NCI-H1092 treated with DMSO at 0.1 percent for 48 hours (cell line): ENCODE measurements around the gene HVCN1.
"Not testable (repeated sequence)": the region's sequence is repeated elsewhere in the genome, so short reads cannot be mapped to it uniquely, and the experiment has no call there.

ENCODE experiments used
- DNase-seq: peaks from one replicate; lab custom pipeline; 2025; lab: John Stamatoyannopoulos, UW

HVCN1 gene

GRCh38 chr12:110688446-110689280 lies at the start of gene HVCN1:
Gene HVCN1, minus strand, starts transcription at chr12:110689115. Its CDS starts 5,870 bp downstream, at chr12:110683245.
- no peak for DNase-seq

DNA sequence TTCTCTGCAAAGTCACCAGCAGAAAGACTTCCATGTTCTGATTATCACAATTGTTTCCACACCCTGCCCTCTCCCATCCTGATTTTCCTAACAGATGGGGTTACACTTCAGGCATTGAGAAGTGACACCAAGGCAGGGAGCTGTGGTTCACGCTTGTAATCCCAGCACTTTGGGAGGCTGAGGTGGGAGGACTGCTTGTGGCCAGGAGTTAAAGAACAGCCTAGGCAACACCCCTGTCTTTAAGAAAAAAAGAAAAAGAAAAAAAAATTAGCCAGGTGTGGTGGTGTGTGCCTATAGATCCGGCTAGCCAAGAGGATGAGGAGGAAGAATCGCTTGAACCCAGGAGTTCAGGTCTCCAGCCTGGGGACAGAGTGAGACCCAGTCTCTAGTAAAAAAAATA lies 48.6 kb upstream of the HVCN1 start:
- no peak for DNase-seq

- not testable (repeated sequence) for DNase-seq
These were observed 48.1 kb upstream of the HVCN1 start for GRCh38 chr12:110737016-110737415.

DNA sequence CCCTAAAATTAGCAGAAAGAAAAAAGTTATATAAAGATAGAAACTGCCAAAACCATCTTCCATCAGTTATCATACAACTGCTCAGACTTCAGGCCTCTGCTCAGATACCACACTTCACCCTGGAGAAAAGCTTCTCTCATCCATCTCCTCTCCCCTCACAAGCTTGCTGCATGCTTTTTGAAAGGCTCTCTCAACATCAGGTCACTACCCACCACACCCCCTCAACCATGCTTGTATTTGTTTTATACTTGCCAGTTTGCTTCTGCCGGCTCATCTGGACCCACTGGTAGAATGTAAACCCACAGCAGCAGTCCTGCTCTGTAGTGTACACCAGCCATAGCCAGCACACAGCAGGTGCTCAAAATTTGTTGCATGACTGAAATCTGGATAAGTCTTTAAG lies 45.0 kb upstream of the HVCN1 start:
- no peak for DNase-seq

GRCh38 chr12:110733089-110733715 lies 44.3 kb upstream of the HVCN1 start:
- no peak for DNase-seq

DNA sequence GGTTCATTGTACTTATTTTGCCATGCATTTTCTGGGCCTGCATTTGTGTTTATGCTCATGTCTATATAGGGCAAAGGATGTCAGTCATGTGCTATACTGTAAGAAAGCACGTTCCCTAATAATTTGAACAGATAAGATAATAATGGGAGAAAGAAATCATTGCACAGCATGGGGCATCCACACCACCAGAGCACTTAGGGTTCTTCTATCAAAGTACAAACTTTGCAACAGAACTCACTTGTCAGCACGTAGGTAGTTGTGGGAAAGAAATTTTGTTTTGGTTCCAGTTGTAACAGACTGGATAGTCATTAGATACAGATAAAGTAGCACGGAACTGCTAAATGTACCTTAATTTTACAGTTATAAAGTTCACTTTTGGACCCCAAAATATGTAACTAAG lies 43.7 kb upstream of the HVCN1 start:
- no peak for DNase-seq

GRCh38 chr12:110731479-110731878 lies 42.6 kb upstream of the HVCN1 start:
- no peak for DNase-seq

DNA sequence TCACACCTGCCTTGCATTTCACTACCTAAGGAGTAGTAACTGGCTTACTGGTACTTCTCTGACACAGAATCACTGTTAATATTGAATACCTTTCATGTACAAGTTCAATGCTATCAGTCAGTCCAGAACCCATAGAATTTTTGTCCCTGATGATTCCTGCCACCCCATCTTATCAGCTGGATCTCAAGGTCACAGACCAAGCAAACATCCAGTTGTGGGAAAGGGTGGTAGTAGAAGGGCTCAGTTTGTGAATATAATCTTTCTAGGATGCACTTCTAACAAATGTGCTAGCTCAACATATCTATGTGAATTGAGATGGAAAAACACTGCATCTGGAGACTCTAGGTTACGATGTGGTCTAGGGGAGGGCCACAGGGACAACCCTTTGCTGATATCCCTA lies 39.7 kb upstream of the HVCN1 start:
- DNase-seq = no peak

- no peak for DNase-seq
These were observed 37.9 kb upstream of the HVCN1 start for GRCh38 chr12:110726708-110727369.

- DNase-seq = no peak
These were observed 37.1 kb upstream of the HVCN1 start for GRCh38 chr12:110726028-110726427.

GRCh38 chr12:110725267-110725666 lies 36.4 kb upstream of the HVCN1 start:
- DNase-seq = no peak

DNA sequence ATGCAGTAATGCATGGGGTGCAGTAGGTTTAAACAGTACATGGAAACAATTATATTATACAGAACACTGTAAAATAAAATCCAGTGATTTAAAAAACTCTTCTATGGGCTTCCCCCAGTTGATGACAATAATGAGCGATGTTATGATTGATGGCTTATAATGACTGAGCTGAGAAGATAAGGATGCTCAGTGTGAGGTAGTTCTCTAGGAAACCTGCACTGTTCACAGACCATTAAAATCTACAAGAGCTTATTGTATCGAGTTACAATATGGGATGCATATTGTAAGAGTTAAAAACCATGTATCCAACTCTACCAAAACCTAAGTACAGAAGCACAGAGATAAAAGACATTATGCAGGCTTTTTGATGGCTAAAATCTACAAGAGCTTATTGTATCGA lies 34.0 kb upstream of the HVCN1 start:
- not testable (repeated sequence) for DNase-seq

DNA sequence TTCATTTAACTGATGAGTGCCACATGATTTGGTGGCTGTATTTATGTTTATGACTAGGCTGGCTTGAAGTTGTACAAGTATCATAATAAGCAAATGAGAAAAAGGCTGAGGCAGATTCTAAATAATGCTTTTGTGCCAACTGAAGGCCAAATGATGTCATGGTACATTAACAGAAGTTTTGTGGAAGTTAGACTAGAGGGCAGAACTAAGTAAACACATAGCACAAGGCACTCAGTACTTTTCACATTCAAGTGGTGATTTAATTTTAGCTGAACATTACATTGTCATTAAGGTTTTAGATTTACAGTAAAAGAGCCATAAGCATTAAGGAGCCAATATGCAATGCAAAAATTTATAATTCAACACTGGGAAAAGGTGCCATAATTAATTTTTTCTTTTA lies 32.7 kb upstream of the HVCN1 start:
- no peak for DNase-seq

DNA sequence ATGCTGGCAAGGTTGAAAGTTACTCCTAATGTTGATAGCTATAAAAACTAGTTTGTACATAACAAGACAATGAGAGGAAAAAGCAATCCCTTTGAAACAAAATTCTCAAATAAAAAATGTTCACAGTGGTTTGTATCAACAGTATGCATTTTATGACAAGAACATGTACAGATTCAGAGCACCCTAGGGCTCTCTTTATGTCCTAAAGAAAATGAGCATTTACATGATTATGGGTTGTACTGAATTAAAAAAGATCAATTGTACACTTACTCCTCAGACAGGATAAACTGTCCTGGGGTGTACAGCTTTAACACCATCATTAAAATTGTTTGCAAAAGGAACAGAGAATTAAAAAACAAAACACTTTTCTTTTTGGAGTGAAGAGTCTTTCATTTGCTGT lies 31.6 kb upstream of the HVCN1 start:
- no peak for DNase-seq

GRCh38 chr12:110718222-110718908 lies 29.4 kb upstream of the HVCN1 start:
- DNase-seq = no peak

DNA sequence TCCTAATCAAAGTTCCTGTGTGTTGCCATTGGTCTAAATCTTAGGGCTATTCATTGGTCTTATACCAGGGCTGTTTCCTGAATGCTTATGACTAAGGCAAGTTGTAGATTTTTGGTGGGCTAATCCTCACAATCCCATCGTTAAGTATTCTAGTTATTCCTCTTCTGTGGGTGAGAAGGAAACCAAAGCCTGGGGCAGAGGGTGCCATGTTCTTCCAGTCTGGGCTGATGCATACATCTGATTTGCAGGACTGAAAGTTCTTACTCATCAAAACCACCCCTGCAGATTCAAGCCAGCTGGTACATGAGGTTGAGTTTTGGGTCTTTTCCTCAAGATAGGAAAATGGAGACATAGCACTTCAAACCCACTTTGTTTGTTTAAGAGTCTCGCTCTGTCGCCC lies 28.1 kb upstream of the HVCN1 start:
- no peak for DNase-seq

- no peak for DNase-seq
These were observed 20.0 kb upstream of the HVCN1 start for GRCh38 chr12:110708917-110709316.

- DNase-seq = no peak
These were observed 16.4 kb upstream of the HVCN1 start for GRCh38 chr12:110705309-110705708.

DNA sequence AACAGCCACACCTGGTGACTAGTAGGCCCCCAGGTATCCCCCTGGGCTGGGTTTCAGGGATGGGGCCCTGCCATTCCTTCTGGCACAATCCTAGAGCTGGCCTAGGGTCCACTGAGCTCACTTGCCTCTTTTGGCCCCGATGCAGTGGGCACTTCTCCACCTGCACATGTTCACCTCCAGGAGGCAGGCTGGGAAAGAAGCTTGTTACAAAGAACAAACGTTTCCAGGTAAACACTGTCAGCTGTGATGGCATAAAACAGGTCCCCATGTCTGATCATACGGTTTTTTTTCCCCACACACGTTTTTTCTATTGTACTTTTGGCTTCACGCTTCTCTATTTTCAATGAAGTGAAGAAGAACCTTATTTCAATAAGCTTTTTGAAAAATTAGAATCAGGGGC lies 15.8 kb upstream of the HVCN1 start:
- DNase-seq = peak; percentile 4

DNA sequence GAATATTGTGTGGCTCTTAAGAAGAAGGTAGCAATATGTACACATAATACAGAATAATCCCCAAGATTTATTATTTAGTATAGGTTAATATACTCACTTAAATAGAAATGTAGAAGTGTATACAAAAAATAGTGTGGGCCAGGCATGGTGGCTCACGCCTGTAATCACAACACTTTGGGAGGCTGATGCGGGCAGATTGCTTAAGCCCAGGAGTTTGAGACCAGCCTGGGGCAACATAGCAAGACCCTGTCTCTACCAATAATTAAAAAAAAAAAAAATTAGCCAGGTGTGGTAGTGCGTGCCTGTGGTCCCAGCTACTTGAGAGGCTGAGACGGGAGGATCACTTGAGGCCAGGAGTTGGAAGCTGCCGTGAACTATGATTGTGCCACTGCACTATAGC lies 15.3 kb upstream of the HVCN1 start:
- no peak for DNase-seq

- no peak for DNase-seq
These were observed 13.2 kb upstream of the HVCN1 start for GRCh38 chr12:110702081-110702480.
